Measurements from ENCODE around the gene SLC1A7. TPM values are rescaled to one million over a fixed set of nuclear protein-coding genes. Genes with fewer than 3 reads are reported as not detected.

Gene SLC1A7
- under 1 TPM in 2 of 5 donors, not detected in 3; 0.29 to 0.45 TPM for total RNA-seq
- under 1 TPM in 1 of 3 donors, not detected in 2; 0.08 TPM for polyA plus RNA-seq
- long read RNA-seq, donor 1, result 0 reads
- long read RNA-seq, donor 2, partial matches to known transcripts, result 0 of 1 reads
- long read RNA-seq, donor 2, other reads (novel, unspliced or antisense), result 0 of 1 reads
- long read RNA-seq, donor 3, result 0 reads
- long read RNA-seq, donor 4, result 0 reads
- long read RNA-seq, donor 5, result 0 reads
- long read RNA-seq, donor 6, result 0 reads
- long read RNA-seq, donor 7, result 0 reads
- long read RNA-seq, donor 8, result 0 reads
- long read RNA-seq, donor 9, result 0 reads
- long read RNA-seq, donor 10, result 0 reads

DNA sequence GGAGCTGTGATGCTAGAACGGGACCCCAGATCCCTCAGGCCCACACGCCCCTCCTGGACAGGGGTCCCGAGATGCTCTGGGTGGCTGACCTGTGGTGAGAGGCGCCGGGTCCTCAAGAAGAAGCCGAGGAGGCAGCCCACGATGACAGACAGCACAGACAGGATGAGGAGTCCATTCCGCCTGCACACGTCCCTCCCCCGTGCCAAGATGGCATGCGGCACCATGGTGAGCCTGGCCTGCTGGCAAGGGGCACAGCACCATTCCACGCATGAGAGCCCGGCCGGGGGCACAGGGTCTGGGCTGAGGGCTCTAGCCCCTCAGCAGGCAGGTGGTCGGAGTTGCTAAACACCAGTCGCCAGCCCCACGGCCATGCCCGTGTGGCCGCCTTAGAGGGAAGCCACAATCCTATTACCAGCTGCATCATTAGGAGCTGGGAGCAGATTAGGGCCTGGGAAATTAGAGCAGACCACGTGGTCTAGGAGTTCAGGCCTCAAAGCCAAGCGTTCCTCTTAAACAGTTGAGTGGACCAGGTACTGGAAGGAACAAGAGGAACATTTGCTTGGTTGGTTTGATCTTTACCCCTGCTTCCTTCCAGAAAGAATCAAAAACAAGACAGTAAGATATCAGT, at the start of gene SLC1A7:
Gene SLC1A7, minus strand, starts transcription at position 413 of the 628 bp plus-strand sequence. Its CDS starts 189 bp downstream, at position 224.
- H3K36me3 ChIP-seq, result no peaks in the 10 kb centered on the region
- no peak within 1 kb of the TSS for H3K4me3 ChIP-seq
- WGBS, 5 donors, result 93 to 95% (median 94%) methylated on average over 11 to 21 of the region's 21 CpGs
- intact Hi-C loops (cut with DNase I; ENCODE audit: low total_unique reads), result no loop called here
- no peak for DNase-seq
- TF ChIP-seq POLR2A (IDR thresholded peaks at IDR 0.05) (no peak), EP300 (IDR thresholded peaks at IDR 0.05) (no peak), POLR2AphosphoS5 (IDR thresholded peaks at IDR 0.05) (no peak)
- TF ChIP-seq, protein P1, sequence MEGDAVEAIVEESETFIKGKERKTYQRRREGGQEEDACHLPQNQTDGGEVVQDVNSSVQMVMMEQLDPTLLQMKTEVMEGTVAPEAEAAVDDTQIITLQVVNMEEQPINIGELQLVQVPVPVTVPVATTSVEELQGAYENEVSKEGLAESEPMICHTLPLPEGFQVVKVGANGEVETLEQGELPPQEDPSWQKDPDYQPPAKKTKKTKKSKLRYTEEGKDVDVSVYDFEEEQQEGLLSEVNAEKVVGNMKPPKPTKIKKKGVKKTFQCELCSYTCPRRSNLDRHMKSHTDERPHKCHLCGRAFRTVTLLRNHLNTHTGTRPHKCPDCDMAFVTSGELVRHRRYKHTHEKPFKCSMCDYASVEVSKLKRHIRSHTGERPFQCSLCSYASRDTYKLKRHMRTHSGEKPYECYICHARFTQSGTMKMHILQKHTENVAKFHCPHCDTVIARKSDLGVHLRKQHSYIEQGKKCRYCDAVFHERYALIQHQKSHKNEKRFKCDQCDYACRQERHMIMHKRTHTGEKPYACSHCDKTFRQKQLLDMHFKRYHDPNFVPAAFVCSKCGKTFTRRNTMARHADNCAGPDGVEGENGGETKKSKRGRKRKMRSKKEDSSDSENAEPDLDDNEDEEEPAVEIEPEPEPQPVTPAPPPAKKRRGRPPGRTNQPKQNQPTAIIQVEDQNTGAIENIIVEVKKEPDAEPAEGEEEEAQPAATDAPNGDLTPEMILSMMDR (IDR thresholded peaks at IDR 0.05), result no peak
- peaks cover 0 to 8% (median 6%) of the 10 kb centered on the region in 4 donors for H3K9me3 ChIP-seq
- H3K4me1 ChIP-seq, result peaks cover 20 to 55% (median 31%) of the 10 kb centered on the region in 4 donors
- H3K27ac ChIP-seq, result peak within 1 kb of the TSS in 1 of 5 donors; percentile 76
- H3K27me3 ChIP-seq, result no peaks in the 10 kb centered on the region

DNA sequence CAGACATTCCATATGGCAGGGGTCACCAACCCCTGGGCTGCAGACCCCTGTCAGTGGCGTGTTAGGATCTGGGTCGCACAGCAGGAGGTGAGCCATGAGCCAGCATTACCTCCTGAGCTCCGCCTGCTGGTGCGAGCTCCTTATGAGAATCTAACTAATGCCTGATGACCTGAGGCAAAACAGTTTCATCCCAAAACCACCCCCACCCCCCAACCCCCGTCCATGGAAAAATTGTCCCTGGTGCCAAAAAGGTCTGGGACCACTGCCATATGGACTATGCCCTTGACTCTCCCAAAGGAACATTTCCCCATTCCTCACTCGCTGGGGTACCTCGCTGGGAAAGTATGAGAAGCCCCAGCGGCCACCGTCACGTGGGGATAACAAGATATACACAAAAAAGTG, 47.8 kb upstream of the SLC1A7 start:
- WGBS, 5 donors, result 33 to 60% (median 37%) methylated on average over 9 to 10 of the region's 10 CpGs
- Histone ChIP-seq H3K36me3 (no peaks in the 10 kb centered on the region), H3K4me1 (peaks cover 0 to 8% (median 5%) of the 10 kb centered on the region in 4 donors), H3K27me3 (no peaks in the 10 kb centered on the region), H3K27ac (no peak overlapping the region), H3K9me3 (no peaks in the 10 kb centered on the region), H3K4me3 (no peak overlapping the region)
- TF ChIP-seq, protein P1 (IDR thresholded peaks at IDR 0.05), result no peak
- TF ChIP-seq EP300 (IDR thresholded peaks at IDR 0.05) (no peak), POLR2AphosphoS5 (IDR thresholded peaks at IDR 0.05) (no peak), POLR2A (IDR thresholded peaks at IDR 0.05) (no peak)
- DNase-seq, result no peak
- intact Hi-C loops (cut with DNase I; ENCODE audit: low total_unique reads), result no loop called here

DNA sequence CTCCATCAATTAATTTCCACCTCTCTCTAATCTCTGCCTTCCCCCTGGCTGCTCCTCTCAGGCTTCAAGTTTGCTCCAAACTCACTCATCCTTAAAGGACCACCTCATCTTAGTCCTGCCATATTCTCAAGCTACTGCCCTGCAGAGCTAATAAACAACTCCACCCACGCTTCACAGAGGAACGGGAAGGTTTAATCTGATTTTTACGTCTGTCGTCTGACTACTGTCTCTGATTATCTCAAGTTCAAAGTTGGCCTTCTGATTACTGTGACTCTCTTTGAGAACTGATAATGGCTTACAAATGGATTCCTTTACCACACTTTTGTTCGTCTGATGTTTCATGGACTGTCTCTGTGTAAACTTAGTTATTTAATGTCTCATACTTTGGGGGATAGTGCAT, 46.6 kb upstream of the SLC1A7 start:
- Histone ChIP-seq H3K4me3 (no peak overlapping the region), H3K9me3 (no peaks in the 10 kb centered on the region), H3K27ac (no peak overlapping the region), H3K4me1 (peaks cover 0 to 16% (median 7%) of the 10 kb centered on the region in 4 donors), H3K36me3 (no peaks in the 10 kb centered on the region), H3K27me3 (no peaks in the 10 kb centered on the region)
- 52 to 78% (median 60%) methylated on average over 5 of the region's 5 CpGs for WGBS, 5 donors
- intact Hi-C loops (cut with DNase I; ENCODE audit: low total_unique reads), result loop anchor here (10.0 kb wide), 1 partner anchor 274 kb away; no protein-coding TSS in a partner anchor
- TF ChIP-seq EP300 (IDR thresholded peaks at IDR 0.05) (no peak), POLR2A (IDR thresholded peaks at IDR 0.05) (no peak), POLR2AphosphoS5 (IDR thresholded peaks at IDR 0.05) (no peak)
- TF ChIP-seq, protein P1 (IDR thresholded peaks at IDR 0.05), result no peak
- DNase-seq, result no peak

- intact Hi-C loops (cut with DNase I; ENCODE audit: low total_unique reads), result loop anchor here (10.0 kb wide), 1 partner anchor 273 kb away; no protein-coding TSS in a partner anchor
- H3K9me3 ChIP-seq, result no peaks in the 10 kb centered on the region
- TF ChIP-seq EP300 (IDR thresholded peaks at IDR 0.05) (no peak), POLR2AphosphoS5 (IDR thresholded peaks at IDR 0.05) (no peak), POLR2A (IDR thresholded peaks at IDR 0.05) (no peak)
- TF ChIP-seq, protein P1 (IDR thresholded peaks at IDR 0.05), result no peak
- no peak for DNase-seq
- no peaks in the 10 kb centered on the region for H3K36me3 ChIP-seq
- no peak overlapping the region for H3K4me3 ChIP-seq
- H3K27ac ChIP-seq, result no peak overlapping the region
- peaks cover 4 to 26% (median 12%) of the 10 kb centered on the region in 4 donors for H3K4me1 ChIP-seq
- WGBS, 5 donors, result 81 to 90% (median 82%) methylated on average over 4 of the region's 4 CpGs
- no peaks in the 10 kb centered on the region for H3K27me3 ChIP-seq
Measured at GRCh38 chr1:53188099-53188498, 45.7 kb upstream of the SLC1A7 start.

Data from stomach (tissue), 19 donors.